Measurements from ENCODE around the gene MT1M.

Gene MT1M

GRCh38 chr16:56613706-56614105 is 18.8 kb upstream of the MT1M start:
- POLR2A ChIA-PET, result no interaction called here
- no peak overlapping the region for H3K27ac ChIP-seq (ENCODE audit: insufficient read depth in 1 of 2, low read depth in 1 of 2, low read length in 2 of 2, poor library complexity in 1 of 2, severe bottlenecking in 2 of 2)

GRCh38 chr16:56614549-56614991 is 17.9 kb upstream of the MT1M start:
- CTCF ChIA-PET, result no interaction called here

More at GRCh38 chr16:56613706-56614105, 18.8 kb upstream of the MT1M start:
- Histone ChIP-seq H3K36me3 (ENCODE audit: control insufficient read depth in 4 of 4, insufficient read depth in 4 of 4, low read length in 3 of 4) (no peaks in the 10 kb centered on the region), H3K4me1 (ENCODE audit: control extremely low read depth in 1 of 4, control insufficient read depth in 4 of 4, insufficient read depth in 4 of 4, low read length in 3 of 4) (peaks cover 5 to 29% (median 25%) of the 10 kb centered on the region in 4 experiments), H3K4me3 (ENCODE audit: control insufficient read depth in 1 of 7, extremely low read depth in 1 of 7, insufficient read depth in 4 of 7, low read depth in 2 of 7, low read length in 6 of 7) (no peak overlapping the region), H3K9me3 (ENCODE audit: control extremely low read depth in 1 of 5, control insufficient read depth in 4 of 5, insufficient read depth in 2 of 5, low read depth in 1 of 5, low read length in 4 of 5) (no peaks in the 10 kb centered on the region), H3K27me3 (replicated peaks in 2 of 5; ENCODE audit: control insufficient read depth in 4 of 5, insufficient read depth in 5 of 5, low read length in 4 of 5) (peaks cover 2 to 26% (median 24%) of the 10 kb centered on the region in 5 experiments)
- CTCF ChIA-PET, result interaction anchor here (1.0 to 1.4 kb wide), 4 partner anchors 9 to 37 kb away, joined by 3 to 6 read pairs (median 4); no protein-coding TSS in a partner anchor
- no peak for DNase-seq

GRCh38 chr16:56615353-56615752 is 17.1 kb upstream of the MT1M start:
- no peak for DNase-seq
- Histone ChIP-seq H3K27ac (ENCODE audit: insufficient read depth in 1 of 2, low read depth in 1 of 2, low read length in 2 of 2, poor library complexity in 1 of 2, severe bottlenecking in 2 of 2) (no peak overlapping the region), H3K4me3 (ENCODE audit: control insufficient read depth in 1 of 7, extremely low read depth in 1 of 7, insufficient read depth in 4 of 7, low read depth in 2 of 7, low read length in 6 of 7) (no peak overlapping the region), H3K9me3 (ENCODE audit: control extremely low read depth in 1 of 5, control insufficient read depth in 4 of 5, insufficient read depth in 2 of 5, low read depth in 1 of 5, low read length in 4 of 5) (no peaks in the 10 kb centered on the region), H3K4me1 (ENCODE audit: control extremely low read depth in 1 of 4, control insufficient read depth in 4 of 4, insufficient read depth in 4 of 4, low read length in 3 of 4) (peaks cover 0 to 14% (median 12%) of the 10 kb centered on the region in 4 experiments), H3K36me3 (ENCODE audit: control insufficient read depth in 4 of 4, insufficient read depth in 4 of 4, low read length in 3 of 4) (no peaks in the 10 kb centered on the region), H3K27me3 (replicated peaks in 2 of 5; ENCODE audit: control insufficient read depth in 4 of 5, insufficient read depth in 5 of 5, low read length in 4 of 5) (peaks cover 2 to 37% (median 28%) of the 10 kb centered on the region in 5 experiments)
- POLR2A ChIA-PET, result interaction anchor here (0.6 kb wide), 1 partner anchor 10 kb away, joined by 4 read pairs; the partner anchor contains the start of gene MT1E
- no CpG with 5 or more reads among the region's 3 CpGs for WGBS (ENCODE audit: insufficient coverage)
- CTCF ChIA-PET, result no interaction called here

More at GRCh38 chr16:56614549-56614991, 17.9 kb upstream of the MT1M start:
- POLR2A ChIA-PET, result no interaction called here
- H3K27me3 ChIP-seq (replicated peaks in 2 of 5; ENCODE audit: control insufficient read depth in 4 of 5, insufficient read depth in 5 of 5, low read length in 4 of 5), result peaks cover 2 to 33% (median 26%) of the 10 kb centered on the region in 5 experiments
- no peak overlapping the region for H3K4me3 ChIP-seq (ENCODE audit: control insufficient read depth in 1 of 7, extremely low read depth in 1 of 7, insufficient read depth in 4 of 7, low read depth in 2 of 7, low read length in 6 of 7)
- no peak overlapping the region for H3K27ac ChIP-seq (ENCODE audit: insufficient read depth in 1 of 2, low read depth in 1 of 2, low read length in 2 of 2, poor library complexity in 1 of 2, severe bottlenecking in 2 of 2)
- no peak for DNase-seq
- no peaks in the 10 kb centered on the region for H3K36me3 ChIP-seq (ENCODE audit: control insufficient read depth in 4 of 4, insufficient read depth in 4 of 4, low read length in 3 of 4)
- peaks cover 2 to 20% (median 18%) of the 10 kb centered on the region in 4 experiments for H3K4me1 ChIP-seq (ENCODE audit: control extremely low read depth in 1 of 4, control insufficient read depth in 4 of 4, insufficient read depth in 4 of 4, low read length in 3 of 4)
- no peaks in the 10 kb centered on the region for H3K9me3 ChIP-seq (ENCODE audit: control extremely low read depth in 1 of 5, control insufficient read depth in 4 of 5, insufficient read depth in 2 of 5, low read depth in 1 of 5, low read length in 4 of 5)

GRCh38 chr16:56616608-56617211 is 15.7 kb upstream of the MT1M start:
- WGBS (ENCODE audit: insufficient coverage), result 52% methylated on average over 18 of the region's 23 CpGs
- ChIA-PET CTCF (no interaction called here), POLR2A (no interaction called here)
- Histone ChIP-seq H3K4me1 (ENCODE audit: control extremely low read depth in 1 of 4, control insufficient read depth in 4 of 4, insufficient read depth in 4 of 4, low read length in 3 of 4) (peaks cover 0 to 12% (median 9%) of the 10 kb centered on the region in 4 experiments), H3K4me3 (ENCODE audit: control insufficient read depth in 1 of 7, extremely low read depth in 1 of 7, insufficient read depth in 4 of 7, low read depth in 2 of 7, low read length in 6 of 7) (peak overlapping the region in 6 of 7 experiments; percentile 29 to 64 (median 46)), H3K9me3 (ENCODE audit: control extremely low read depth in 1 of 5, control insufficient read depth in 4 of 5, insufficient read depth in 2 of 5, low read depth in 1 of 5, low read length in 4 of 5) (no peaks in the 10 kb centered on the region), H3K27ac (ENCODE audit: insufficient read depth in 1 of 2, low read depth in 1 of 2, low read length in 2 of 2, poor library complexity in 1 of 2, severe bottlenecking in 2 of 2) (no peak overlapping the region), H3K36me3 (ENCODE audit: control insufficient read depth in 4 of 4, insufficient read depth in 4 of 4, low read length in 3 of 4) (no peaks in the 10 kb centered on the region), H3K27me3 (replicated peaks in 2 of 5; ENCODE audit: control insufficient read depth in 4 of 5, insufficient read depth in 5 of 5, low read length in 4 of 5) (peaks cover 2 to 37% (median 28%) of the 10 kb centered on the region in 5 experiments)
- no peak for DNase-seq

GRCh38 chr16:56617212-56618085 is 15.0 kb upstream of the MT1M start:
- H3K4me1 ChIP-seq (ENCODE audit: control extremely low read depth in 1 of 4, control insufficient read depth in 4 of 4, insufficient read depth in 4 of 4, low read length in 3 of 4), result peaks cover 0 to 12% (median 9%) of the 10 kb centered on the region in 4 experiments
- H3K9me3 ChIP-seq (ENCODE audit: control extremely low read depth in 1 of 5, control insufficient read depth in 4 of 5, insufficient read depth in 2 of 5, low read depth in 1 of 5, low read length in 4 of 5), result no peaks in the 10 kb centered on the region
- 2% methylated on average over 40 of the region's 41 CpGs for WGBS (ENCODE audit: insufficient coverage)
- H3K27me3 ChIP-seq (replicated peaks in 2 of 5; ENCODE audit: control insufficient read depth in 4 of 5, insufficient read depth in 5 of 5, low read length in 4 of 5), result peaks cover 2 to 37% (median 28%) of the 10 kb centered on the region in 5 experiments
- H3K27ac ChIP-seq (ENCODE audit: insufficient read depth in 1 of 2, low read depth in 1 of 2, low read length in 2 of 2, poor library complexity in 1 of 2, severe bottlenecking in 2 of 2), result no peak overlapping the region
- peak overlapping the region; percentile 10 to 64 (median 37) for H3K4me3 ChIP-seq (ENCODE audit: control insufficient read depth in 1 of 7, extremely low read depth in 1 of 7, insufficient read depth in 4 of 7, low read depth in 2 of 7, low read length in 6 of 7)
- ChIA-PET CTCF (interaction anchor here (0.6 to 1.4 kb wide), 3 partner anchors 17 to 107 kb away, joined by 3 read pairs; no protein-coding TSS in a partner anchor), POLR2A (no interaction called here)
- DNase-seq, result peak in 2 of 3 donors; percentile 41 to 45
- no peaks in the 10 kb centered on the region for H3K36me3 ChIP-seq (ENCODE audit: control insufficient read depth in 4 of 4, insufficient read depth in 4 of 4, low read length in 3 of 4)

GRCh38 chr16:56618138-56618537 is 14.3 kb upstream of the MT1M start:
- Histone ChIP-seq H3K27ac (ENCODE audit: insufficient read depth in 1 of 2, low read depth in 1 of 2, low read length in 2 of 2, poor library complexity in 1 of 2, severe bottlenecking in 2 of 2) (no peak overlapping the region), H3K27me3 (replicated peaks in 2 of 5; ENCODE audit: control insufficient read depth in 4 of 5, insufficient read depth in 5 of 5, low read length in 4 of 5) (peaks cover 2 to 38% (median 28%) of the 10 kb centered on the region in 5 experiments), H3K4me1 (ENCODE audit: control extremely low read depth in 1 of 4, control insufficient read depth in 4 of 4, insufficient read depth in 4 of 4, low read length in 3 of 4) (peaks cover 0 to 12% (median 9%) of the 10 kb centered on the region in 4 experiments), H3K36me3 (ENCODE audit: control insufficient read depth in 4 of 4, insufficient read depth in 4 of 4, low read length in 3 of 4) (no peaks in the 10 kb centered on the region), H3K9me3 (ENCODE audit: control extremely low read depth in 1 of 5, control insufficient read depth in 4 of 5, insufficient read depth in 2 of 5, low read depth in 1 of 5, low read length in 4 of 5) (no peaks in the 10 kb centered on the region), H3K4me3 (ENCODE audit: control insufficient read depth in 1 of 7, extremely low read depth in 1 of 7, insufficient read depth in 4 of 7, low read depth in 2 of 7, low read length in 6 of 7) (no peak overlapping the region)
- POLR2A ChIA-PET, result no interaction called here
- DNase-seq, result no peak
- CTCF ChIA-PET, result interaction anchor here (0.9 to 1.4 kb wide), 2 partner anchors 16 to 92 kb away, joined by 3 read pairs; no protein-coding TSS in a partner anchor
- WGBS (ENCODE audit: insufficient coverage), result 73% methylated on average over 6 of the region's 6 CpGs
